Suppressor macrophage (primary cell): ENCODE results near the gene TAF10.

ENCODE experiments used
- DNase-seq, 4 experiments: peaks; one replicate each; pipeline ENCODE4 v3.0.0-alpha.2; 2020 to 2022

TAF10 gene

DNA sequence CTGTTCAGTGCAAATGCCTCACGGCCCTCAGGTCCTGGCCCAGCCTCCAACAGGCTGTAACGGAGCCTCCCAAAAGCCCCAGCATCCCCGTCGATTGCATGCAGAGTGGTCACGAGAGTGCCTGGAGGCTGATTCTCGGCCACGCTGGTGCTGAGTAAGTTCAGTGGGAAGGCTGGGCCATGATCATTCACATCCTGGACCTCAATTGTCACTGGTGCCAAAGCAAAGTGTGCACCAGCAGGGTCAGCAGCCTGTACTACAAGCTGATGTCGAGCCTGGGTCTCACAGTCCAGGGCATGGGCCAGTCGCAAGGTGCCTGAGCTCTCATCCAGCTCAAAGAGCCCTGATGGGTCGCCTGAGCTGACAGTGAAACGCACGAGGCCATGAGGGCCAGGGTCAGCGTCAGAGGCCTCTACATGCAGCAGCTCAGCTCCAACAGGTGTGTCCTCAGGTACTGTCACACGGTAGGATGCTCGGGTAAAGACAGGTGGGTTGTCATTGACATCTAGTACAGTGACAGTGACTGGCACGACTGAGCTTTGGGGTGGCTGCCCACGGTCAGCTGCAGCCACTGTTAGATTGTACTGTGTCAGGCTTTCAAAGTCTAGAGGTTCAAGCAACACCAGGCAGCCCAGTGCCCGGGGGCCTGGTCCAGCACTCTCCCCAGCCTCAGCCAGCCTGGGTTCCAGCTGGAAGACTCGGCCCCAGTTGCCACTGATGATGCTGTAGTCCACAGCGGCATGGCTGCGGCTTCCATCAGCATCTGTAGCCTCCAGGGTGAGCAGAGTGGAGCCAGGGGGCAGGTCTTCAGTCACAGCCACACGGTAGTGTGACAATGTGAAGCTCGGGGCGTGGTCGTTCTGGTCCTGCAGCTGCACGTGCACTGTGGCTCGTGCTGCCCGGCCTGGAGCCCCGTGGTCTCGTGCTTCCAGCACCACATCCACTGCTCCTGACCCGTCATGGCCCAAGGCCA is 11.7 kb upstream of the TAF10 start:
- DNase-seq: no peak

DNA sequence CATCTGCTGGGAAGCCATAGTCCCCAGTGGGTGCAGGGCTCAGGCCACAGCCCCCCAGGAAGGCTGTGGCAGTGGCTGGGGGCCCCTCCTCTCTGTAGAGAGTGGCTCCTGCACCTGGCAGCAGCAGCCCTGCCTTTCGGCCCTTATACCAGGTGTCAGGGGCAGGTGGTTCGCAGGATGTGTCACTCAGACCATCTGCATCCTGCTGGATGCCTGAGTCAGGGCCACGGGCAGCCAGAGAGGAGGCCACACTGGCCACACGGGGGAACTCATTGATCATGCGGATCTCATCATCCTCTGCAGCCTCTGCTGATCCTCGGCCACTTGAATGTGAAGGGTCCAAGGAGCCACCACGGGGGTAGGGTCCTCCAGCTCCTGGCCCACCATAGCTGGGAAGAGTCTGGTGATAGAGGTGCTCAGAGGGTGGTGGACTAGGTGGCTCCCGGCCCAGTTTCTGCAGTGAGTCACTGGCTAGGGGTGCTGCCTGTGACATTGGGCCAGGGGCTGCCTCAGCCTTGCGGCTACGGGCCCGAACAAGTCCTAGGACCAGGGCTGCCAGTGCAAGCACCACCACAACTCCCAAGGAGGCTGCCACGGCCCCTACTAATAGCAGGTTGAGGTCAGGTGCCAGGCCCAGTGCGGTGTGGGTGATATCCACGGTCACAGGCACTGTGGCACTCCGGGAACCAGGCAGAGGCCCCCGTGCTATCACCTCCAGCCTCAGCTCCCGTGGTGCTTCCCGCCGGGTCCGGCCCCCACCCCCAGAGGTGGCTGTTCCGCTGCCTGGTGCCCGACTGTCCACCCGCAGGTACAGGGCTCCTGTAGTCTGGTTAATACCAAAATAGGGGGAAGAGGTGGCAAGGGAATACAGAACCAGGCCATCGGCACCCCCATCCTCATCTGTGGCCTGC is 10.5 kb upstream of the TAF10 start:
- no peak for DNase-seq

DNA sequence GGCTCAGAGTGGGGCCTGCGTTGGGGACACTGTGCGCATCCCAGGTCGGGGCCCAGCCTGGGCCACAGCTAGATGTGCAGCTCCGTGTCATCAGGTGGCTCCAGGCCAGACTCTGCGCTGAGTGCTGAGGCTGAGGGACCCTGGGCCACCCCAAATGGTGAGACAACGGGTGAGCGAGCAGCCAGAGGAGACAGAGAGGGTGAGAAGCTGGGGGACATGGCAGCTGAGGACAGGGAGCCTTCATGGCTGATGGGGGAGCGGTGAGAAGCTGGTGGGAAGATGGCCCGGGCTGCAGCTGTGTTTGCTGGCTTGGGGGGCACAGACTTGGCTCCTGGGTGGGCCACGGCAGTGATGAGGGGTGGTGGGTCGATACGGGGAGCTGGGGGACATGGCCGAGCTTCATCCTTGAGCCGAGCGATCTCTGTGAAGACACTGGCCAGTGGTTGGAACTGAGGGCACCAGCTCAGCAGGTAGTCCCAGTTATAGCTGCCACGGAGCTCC is 9.7 kb upstream of the TAF10 start:
- no peak for DNase-seq

DNA sequence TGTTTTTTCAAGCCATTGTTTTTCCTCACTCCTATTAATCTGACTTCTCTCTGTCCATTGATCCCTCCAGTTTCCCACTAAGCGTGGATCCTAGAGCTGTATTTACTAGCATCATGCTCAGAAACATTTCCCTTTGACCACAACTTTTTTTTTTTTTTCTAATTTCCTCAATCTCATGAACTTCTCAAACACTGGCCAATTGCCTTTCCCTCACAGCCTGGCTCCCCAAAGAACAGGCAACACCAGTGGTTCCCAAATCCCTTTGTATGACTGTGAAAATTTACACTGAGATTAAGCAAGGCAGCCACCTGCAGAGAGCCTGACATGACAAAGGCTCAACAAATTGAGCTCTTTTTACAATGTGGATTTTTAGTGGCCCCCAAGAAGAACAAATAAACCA is 8.6 kb upstream of the TAF10 start:
- DNase-seq: peak; percentile 44 to 78 (median 75)

DNA sequence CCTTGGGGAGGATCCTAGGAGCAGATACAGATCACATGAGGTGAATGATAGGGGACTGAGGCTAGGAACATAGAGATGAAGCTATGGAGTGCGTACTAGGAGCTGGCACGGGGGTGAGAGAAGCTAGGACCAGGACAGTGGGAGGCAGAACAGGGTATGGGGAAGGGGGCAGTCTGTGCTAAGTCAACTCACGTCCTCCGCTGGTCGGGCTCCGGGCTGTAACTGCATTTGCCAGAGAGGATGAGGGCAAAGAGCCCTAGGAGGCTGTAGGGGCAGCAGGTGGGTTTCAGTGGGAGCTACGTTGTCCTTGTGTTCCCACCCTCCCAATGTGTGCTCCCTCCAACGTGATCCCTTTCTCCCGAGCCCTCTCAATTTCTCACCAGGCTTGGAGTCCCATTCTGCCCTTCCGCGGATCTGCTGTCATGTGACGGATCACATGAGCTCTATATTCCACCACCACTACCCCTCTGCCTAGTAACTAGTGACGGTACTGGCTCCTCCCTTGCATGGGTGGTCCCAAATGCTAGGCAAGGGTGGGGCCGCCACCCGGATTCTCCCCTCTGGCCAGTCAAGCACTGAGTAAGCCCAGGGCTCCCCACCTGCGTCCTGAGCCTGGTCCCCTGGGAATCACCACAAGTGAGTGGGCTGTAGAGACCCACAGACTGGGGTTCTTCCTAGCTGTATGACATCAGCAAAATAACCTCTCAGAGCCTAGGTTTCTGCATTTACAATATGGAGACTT is 7.2 kb upstream of the TAF10 start, which contains the start of gene TPP1:
TSS of gene TPP1 (minus strand) at position 419 of the 742 bp plus-strand sequence. CDS start at position 397, 22 bp downstream.
- peak; percentile 93 to 97 (median 96) for DNase-seq

DNA sequence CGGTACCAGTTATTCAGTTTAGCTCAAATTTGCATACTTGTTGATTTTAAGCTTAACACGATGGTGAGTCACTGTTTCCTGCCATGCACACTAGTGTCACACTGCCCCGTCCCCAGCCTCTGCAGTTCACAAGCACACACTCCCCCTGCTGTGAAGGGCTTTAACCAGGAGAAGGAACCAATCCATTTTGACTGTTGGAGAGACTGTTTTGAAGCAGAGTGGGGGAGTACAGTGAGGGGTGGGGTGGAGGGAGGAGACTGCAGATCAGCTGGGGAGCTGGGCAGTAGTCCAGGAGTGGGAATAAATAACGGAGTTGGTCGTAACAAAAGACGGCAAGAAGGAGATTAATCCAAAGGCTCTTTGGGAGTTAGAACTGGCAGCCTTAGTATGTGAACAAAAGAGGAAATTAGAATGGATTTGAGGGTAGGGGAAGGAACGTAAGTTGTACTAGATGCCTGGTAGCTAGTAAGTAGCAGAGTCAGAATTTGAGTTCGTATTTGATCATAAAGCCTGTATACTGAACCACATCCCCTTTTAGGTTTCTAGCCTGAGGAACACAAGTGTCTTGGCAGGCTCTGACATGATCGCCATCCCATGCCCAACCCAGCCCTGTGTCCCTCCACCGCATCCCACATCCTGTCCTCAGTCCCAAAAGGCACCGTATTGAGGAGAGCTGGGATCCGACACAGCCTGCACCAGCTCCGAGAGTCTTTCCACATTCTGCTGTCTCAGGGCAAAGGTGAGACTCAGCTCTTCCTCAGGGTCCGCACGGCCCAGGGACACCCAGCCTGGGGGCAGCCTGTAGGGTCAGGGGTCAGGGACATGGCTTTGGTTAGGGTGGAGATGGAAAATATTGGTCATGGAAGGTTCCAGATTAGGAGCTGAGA is 6.3 kb upstream of the TAF10 start:
- peak; percentile 83 to 93 (median 88) for DNase-seq

DNA sequence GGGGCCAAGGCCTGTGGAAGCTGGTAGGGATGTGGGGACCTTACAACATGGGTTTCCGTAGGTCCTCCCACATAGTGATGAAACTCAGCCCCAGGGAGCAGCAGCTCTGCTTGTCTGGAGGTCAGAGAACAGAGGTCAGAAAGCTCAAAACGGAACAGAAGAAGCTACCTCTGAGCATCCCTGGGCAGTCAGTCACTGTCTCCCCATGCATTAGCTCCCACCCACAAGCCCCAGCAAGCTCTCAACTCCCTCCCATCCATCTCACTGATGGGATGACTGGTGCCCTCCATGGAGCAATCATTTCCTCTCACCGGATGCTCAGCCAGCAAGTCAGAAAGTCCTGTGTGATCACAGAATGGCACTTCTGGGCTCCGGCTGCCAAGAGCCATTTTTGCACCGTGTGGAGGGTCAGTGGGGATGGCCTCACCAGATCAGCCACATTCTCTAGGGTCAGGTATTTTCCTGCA is 5.3 kb upstream of the TAF10 start:
- peak; percentile 51 to 79 (median 60) for DNase-seq

DNA sequence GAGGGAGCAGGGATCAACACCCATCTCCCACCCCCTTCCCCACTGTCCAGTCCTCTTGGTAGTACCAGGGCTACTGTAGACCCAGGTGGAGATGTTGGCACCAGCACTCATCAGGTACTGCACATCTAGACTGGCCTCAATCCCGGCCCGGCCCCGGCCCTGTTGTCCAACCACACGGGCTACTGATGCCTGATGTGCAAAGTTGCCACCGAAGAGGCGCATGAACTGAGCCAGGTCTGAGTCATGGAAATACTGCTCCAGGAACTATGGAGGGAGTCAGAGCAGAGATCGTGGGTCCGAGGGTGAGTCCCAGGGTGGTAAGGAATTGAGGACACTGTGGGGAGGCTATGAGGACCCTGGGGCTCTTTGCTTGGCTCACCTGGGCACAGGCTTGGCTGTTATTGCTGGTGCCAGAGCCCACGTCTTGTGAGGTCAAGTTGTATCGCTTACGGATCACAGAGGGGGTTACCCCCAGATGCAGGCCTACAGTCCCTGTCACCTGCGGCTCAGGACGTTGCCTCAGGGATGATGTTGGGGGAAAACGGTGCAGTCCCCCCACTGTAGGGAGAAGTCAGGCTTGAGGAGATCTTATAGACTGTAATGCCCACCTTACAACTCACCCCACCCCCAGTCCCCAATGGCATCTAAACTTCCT is 4.7 kb upstream of the TAF10 start:
- DNase-seq: no peak

DNA sequence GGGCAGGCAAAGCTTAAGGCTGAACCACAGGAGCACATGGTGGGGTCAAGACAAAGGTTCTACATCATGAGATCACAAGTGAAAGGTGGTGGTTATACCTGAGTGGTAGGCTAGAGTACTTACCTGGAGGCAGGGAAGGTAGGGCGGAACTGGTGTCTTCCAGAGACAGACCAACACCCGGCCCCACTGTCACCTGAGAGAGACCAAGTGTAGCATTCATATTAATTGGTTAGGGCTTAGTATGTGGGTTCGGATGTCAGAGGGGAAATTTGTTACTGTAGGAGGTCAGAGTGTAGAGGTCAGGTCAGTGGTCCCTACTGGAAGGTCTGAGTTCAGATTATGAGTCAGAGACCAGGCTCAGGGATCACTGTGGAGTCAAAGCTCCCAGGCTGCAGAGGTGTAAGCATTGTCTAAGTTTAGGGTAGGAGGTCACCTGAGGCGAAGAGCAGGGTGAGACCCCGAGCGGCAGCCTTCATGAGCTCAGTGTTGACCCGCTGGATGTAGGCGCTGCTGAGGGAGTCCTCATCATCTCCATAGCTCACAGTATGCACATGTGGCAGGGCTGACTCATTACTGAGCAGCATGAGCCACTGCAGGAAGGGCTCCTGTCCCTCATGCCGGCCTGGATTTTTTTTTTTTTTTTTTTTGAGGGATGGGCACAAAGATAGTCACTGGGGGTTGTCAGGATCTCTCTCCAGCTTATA is 4.0 kb upstream of the TAF10 start:
- peak in 1 of 4 experiments; percentile 9 for DNase-seq

DNA sequence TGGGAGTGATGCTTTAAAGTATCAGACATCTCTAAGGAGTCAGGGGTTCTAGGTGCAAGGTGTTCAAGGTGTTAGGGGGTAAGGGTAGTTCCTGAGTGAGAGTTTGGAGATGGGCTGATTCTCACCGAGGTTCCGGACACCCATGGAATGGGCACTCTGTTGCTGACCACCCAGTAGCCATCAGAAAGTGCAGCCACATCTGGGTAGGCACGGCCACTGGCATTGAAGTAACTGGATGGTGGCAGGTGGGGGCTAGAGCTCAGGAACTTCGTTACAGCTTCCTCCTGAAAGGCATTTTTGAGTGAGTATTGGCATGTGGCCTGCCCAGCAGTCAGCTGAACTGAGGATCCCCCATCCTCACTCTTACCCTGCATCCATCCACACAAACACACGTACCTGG is 3.0 kb upstream of the TAF10 start:
- DNase-seq: no peak

DNA sequence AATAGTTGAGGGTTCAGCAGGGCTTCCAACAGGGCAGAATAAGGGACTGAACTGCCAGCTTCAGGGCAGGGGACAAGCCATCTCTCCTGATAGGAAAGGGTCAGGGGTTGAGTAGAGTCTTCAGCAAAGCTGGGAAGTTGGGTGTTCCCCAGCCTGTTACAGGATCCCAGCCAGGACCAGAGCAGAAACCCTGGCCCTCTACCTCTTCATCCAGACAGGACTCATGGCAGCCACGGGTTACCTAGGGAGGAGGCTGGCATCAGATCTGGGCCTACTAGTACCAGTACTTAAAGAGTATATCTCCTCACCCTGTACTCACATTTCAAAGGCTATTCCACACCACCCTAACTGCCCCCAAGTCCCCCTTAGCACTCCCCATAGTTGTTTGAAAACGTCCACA is 2.4 kb upstream of the TAF10 start:
- DNase-seq: no peak

DNA sequence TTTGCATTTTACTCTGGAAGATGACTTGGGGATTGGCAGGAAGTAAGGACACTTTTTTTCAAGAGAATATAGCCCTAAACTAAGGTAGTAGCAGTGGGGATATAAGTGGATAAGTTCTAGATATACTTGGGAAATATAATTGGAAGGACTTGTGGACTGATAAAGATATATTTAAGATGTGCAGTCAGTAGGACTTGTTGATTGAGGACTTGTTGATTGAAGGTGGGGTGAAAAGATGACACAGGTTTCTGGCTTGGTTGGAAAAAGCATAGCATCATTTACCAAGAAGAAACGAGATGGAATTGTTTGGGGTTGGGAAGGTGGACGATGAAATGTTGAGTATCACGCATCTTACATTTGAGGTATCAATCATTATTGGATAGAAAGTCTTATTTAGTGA is 1.5 kb upstream of the TAF10 start:
- no peak for DNase-seq

DNA sequence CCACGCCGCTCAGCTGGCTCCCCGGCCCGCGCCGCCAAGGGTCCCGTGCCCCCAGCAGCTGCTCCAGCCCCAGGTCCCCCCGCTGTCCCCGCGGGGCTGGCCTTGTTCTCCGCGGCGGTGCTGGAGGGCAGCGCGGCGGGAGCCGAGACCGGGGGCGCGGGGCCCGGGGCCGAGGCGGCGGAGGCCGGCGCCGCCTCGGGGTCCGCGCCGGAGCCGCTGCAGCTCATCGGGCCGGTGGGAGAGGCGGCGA is 128 bp downstream of the TAF10 start:
- no peak for DNase-seq

DNA sequence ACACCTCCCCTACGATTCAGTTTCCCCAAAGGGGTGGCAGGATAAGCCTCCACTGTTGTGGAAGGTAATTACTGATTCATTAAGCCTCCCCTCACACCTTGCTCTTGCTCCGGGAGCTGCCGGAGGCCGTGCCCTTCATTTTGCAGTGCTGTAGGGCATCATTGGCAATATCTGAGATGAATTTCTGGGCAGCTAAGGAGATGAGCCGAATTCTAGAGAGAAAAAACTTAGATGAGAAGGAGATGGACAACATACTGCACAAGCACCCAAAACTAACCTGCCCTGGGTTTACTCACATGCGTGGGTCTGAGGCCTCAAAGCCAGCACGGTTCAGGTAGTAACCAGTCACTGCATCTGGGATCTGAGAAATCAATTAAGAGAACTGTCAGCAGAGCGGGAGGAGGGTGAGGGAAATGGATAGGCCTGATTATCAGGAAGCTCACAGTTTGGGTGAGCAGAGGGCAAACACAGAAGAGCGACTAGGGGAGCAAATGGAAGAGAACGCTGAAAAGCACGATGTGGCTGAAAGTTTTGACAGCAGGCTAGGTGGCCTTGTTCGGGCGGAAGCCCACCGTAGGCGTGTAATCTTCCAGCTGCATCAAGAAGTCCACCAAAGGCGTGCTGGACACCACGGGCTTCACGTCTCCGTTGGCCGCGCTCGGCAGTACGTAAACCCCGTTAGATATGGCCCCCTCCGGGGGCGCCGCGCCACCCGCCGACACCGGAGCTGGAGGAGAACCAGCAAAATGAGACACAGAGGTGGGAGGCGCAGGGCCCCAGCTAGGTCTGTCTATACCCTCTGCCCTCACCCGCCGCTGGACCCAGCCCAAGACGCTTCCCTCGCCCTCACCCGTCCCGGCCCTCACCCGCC is 689 bp downstream of the TAF10 start:
- peak in 3 of 4 experiments; percentile 6 to 44 (median 27) for DNase-seq

DNA sequence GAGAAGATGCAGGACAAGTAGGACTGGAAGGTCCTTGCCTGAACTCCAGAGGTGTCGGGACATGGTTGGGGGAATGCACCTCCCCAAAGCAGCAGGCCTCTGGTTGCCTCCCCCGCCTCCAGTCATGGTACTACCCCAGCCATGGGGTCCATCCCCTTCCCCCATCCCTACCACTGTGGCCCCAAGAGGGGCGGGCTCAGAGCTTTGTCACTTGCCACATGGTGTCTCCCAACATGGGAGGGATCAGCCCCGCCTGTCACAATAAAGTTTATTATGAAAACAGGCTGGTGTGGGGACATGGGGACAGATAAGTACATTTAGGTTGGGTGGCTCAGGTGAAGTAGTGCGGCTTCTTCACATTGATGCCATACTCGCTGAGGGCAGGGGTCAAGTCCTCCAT is 1.4 kb downstream of the TAF10 start:
- no peak for DNase-seq

DNA sequence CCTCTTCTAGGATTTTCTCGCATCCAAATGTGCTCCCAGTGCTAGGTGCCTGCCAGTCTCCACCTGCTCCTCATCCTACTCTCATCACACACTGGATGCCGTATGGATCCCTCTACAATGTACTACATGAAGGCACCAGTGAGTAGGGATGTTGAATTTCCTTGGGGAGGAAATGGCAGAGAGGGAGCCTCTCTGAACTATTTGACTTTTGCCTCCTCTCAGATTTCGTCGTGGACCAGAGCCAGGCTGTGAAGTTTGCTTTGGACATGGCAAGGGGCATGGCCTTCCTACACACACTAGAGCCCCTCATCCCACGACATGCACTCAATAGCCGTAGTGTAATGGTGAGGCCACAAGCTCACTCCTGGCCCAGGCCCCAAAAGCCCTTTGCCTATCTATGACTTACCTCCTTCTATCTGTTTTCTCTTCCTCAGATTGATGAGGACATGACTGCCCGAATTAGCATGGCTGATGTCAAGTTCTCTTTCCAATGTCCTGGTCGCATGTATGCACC is 2.5 kb downstream of the TAF10 start:
- no peak for DNase-seq

DNA sequence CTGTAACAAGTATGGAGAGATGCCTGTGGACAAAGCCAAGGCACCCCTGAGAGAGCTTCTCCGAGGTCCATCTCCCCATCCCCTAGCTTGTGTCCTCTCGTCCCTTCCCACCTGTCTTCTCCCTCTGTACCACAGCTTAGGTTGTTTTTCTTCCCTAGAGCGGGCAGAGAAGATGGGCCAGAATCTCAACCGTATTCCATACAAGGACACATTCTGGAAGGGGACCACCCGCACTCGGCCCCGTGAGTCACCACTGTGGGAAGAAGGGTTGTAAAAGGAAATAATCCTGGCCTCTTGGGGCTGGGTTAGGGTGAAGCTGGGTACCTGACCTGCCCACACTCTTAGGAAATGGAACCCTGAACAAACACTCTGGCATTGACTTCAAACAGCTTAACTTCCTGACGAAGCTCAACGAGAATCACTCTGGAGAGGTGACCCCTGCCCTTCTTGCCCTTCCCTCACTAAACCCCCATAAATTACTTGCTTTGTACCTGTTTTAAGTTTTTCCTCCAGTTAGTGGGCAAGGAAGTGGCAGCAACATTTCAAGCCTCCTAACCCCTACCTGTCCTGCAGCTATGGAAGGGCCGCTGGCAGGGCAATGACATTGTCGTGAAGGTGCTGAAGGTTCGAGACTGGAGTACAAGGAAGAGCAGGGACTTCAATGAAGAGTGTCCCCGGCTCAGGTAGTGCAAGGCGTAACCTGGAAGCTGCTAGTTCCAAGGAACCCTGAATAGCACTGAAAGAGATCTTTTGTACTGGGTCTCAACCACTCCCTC is 3.1 kb downstream of the TAF10 start:
- no peak for DNase-seq

DNA sequence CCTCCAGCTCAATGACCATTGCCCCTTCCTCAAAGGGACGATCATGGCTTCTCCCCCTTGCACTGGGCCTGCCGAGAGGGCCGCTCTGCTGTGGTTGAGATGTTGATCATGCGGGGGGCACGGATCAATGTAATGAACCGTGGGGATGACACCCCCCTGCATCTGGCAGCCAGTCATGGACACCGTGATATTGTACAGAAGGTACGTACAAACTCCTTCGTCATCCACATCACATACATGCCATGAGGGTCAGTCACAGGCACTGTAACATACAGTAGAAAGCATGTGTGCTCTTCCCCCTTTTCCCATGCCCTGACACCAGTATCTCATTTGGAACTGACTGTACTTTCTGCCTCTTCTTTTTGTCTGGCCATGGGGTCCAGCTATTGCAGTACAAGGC is 4.0 kb downstream of the TAF10 start:
- no peak for DNase-seq
